Activated naive CD8-positive, alpha-beta T cell (primary cell): ENCODE data around the gene ZNF177.

Source experiments
- H3K27ac Mint-ChIP-seq: one replicate; pipeline ENCODE4 v1.8.0; 2021; ENCODE audit warnings: mixed read lengths
- H3K27me3 Mint-ChIP-seq: one replicate; pipeline ENCODE4 v1.8.0; 2021; ENCODE audit warnings: mixed read lengths
- H3K36me3 Mint-ChIP-seq: one replicate; pipeline ENCODE4 v1.8.0; 2021; ENCODE audit warnings: mixed read lengths
- H3K4me1 Mint-ChIP-seq: one replicate; pipeline ENCODE4 v1.8.0; 2021; ENCODE audit warnings: low read depth, mixed read lengths
- H3K4me3 Mint-ChIP-seq: one replicate; pipeline ENCODE4 v1.8.0; 2021; ENCODE audit warnings: mild to moderate bottlenecking, mixed read lengths
- H3K9me3 Mint-ChIP-seq: one replicate; pipeline ENCODE4 v1.8.0; 2021; ENCODE audit warnings: low read depth, mixed read lengths

The ZNF177 gene

GRCh38 chr19:9370738-9371619, 8.2 kb downstream of the ZNF177 start:
- Mint-ChIP-seq H3K4me1 (no peaks in the 10 kb centered on the region), H3K36me3 (peaks cover 59% of the 10 kb centered on the region), H3K9me3 (peaks cover 50% of the 10 kb centered on the region), H3K27me3 (no peaks in the 10 kb centered on the region), H3K27ac (no peak overlapping the region), H3K4me3 (no peak overlapping the region)

- peaks cover 54% of the 10 kb centered on the region for H3K9me3 Mint-ChIP-seq
Measured at GRCh38 chr19:9381361-9381785, 18.6 kb downstream of the ZNF177 start.

DNA sequence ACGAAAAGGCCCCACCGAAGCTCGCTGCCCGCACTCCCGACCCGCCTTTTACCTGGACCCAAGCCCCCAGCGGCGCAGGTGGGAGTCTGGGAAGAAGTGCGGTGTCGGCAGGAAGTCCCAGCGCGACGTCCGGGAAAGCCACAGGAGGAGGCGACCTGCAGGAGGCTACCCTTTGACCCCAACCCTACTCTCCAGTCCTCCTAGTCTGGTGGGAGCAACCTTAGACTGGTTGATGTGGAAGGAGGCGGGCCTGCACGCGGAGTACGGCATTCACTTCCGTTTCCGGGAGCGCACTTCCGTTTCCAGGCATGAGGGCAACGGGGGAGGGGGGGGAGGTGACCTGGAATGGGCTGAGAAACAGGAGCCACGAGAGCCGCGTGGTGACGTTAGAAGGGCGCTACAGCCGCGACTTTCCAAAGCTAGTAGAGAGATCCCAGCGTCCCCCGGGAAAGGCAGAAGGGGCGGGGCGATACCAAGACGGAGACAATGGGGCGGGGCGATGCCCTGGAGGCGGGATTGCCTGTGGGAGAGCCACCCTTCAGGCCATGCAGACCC, 44.1 kb downstream of the ZNF177 start:
- Mint-ChIP-seq H3K27ac (no peak overlapping the region), H3K36me3 (peaks cover 30% of the 10 kb centered on the region), H3K27me3 (no peaks in the 10 kb centered on the region), H3K9me3 (peaks cover 16% of the 10 kb centered on the region), H3K4me1 (peaks cover 18% of the 10 kb centered on the region), H3K4me3 (peak overlapping the region; percentile 86)

More at GRCh38 chr19:9381361-9381785, 18.6 kb downstream of the ZNF177 start:
- no peak overlapping the region for H3K4me3 Mint-ChIP-seq
- peaks cover 73% of the 10 kb centered on the region for H3K36me3 Mint-ChIP-seq
- no peaks in the 10 kb centered on the region for H3K4me1 Mint-ChIP-seq
- no peak overlapping the region for H3K27ac Mint-ChIP-seq
- H3K27me3 Mint-ChIP-seq: no peaks in the 10 kb centered on the region

DNA sequence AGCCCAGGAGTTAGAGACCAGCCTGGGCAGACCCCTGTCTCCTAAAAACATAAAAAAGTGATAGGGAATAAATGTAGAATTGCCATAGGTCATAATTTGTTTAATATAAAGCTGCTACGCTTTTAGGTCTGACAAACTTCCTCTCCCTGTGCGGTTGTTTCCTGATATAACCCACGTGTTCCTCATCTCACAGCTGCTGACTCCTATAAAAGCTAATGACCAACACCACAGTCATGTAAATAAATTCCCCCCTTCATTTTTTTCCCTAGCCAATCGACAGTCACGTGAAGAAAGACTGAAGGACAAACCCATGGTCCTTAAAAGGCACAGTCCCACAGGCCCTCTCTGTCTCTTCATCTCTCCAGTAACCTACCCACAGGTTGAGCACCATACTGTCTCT, 45.0 kb downstream of the ZNF177 start:
- peaks cover 16% of the 10 kb centered on the region for H3K9me3 Mint-ChIP-seq
- H3K27me3 Mint-ChIP-seq: no peaks in the 10 kb centered on the region
- peaks cover 34% of the 10 kb centered on the region for H3K36me3 Mint-ChIP-seq
- peak overlapping the region; percentile 80 for H3K4me3 Mint-ChIP-seq
- peaks cover 18% of the 10 kb centered on the region for H3K4me1 Mint-ChIP-seq
- no peak overlapping the region for H3K27ac Mint-ChIP-seq

- no peaks in the 10 kb centered on the region for H3K4me1 Mint-ChIP-seq
- H3K9me3 Mint-ChIP-seq: peaks cover 18% of the 10 kb centered on the region
- no peak overlapping the region for H3K4me3 Mint-ChIP-seq
- H3K36me3 Mint-ChIP-seq: peaks cover 56% of the 10 kb centered on the region
- no peak overlapping the region for H3K27ac Mint-ChIP-seq
- no peaks in the 10 kb centered on the region for H3K27me3 Mint-ChIP-seq
Measured at GRCh38 chr19:9413240-9413954, 50.6 kb downstream of the ZNF177 start.

DNA sequence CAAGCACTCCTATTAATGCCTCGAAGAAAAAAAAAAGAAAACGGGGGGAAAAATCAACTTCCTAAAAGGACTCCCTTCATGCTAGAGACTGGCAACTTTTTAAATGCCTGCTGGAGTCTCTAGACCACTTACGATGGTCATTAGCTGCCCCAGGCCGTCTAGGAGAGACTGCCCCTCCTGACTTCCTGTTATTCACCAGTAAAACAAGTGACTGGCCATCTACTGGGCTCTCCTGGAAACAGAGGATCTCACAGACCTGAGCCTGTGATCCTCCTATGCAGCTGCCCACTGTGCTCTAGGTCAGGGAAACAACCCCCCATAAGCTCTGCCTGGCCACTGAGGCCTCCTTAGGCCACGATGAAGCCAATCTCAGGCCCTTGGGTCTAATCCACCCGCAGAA, 65.1 kb downstream of the ZNF177 start:
- Mint-ChIP-seq H3K4me3 (no peak overlapping the region), H3K27ac (no peak overlapping the region), H3K36me3 (peaks cover 64% of the 10 kb centered on the region), H3K4me1 (peaks cover 21% of the 10 kb centered on the region), H3K9me3 (peaks cover 9% of the 10 kb centered on the region), H3K27me3 (no peaks in the 10 kb centered on the region)

- peaks cover 40% of the 10 kb centered on the region for H3K4me1 Mint-ChIP-seq
Measured at GRCh38 chr19:9430444-9430843, 67.6 kb downstream of the ZNF177 start.

GRCh38 chr19:9431475-9431874, 68.7 kb downstream of the ZNF177 start:
- peaks cover 50% of the 10 kb centered on the region for H3K36me3 Mint-ChIP-seq
- H3K27ac Mint-ChIP-seq: no peak overlapping the region
- H3K27me3 Mint-ChIP-seq: no peaks in the 10 kb centered on the region
- peaks cover 49% of the 10 kb centered on the region for H3K4me1 Mint-ChIP-seq
- H3K9me3 Mint-ChIP-seq: peaks cover 4% of the 10 kb centered on the region
- no peak overlapping the region for H3K4me3 Mint-ChIP-seq

More at GRCh38 chr19:9430444-9430843, 67.6 kb downstream of the ZNF177 start:
- peaks cover 58% of the 10 kb centered on the region for H3K36me3 Mint-ChIP-seq
- H3K27ac Mint-ChIP-seq: no peak overlapping the region
- peaks cover 4% of the 10 kb centered on the region for H3K9me3 Mint-ChIP-seq
- H3K4me3 Mint-ChIP-seq: no peak overlapping the region
- H3K27me3 Mint-ChIP-seq: no peaks in the 10 kb centered on the region
